Measurements from ENCODE around the gene PLAAT2. TPM values are rescaled to one million over a fixed set of nuclear protein-coding genes. Genes with fewer than 3 reads are reported as not detected.

The PLAAT2 gene
- total RNA-seq, 1 experiment from 2014 or later: 0.52 TPM

DNA sequence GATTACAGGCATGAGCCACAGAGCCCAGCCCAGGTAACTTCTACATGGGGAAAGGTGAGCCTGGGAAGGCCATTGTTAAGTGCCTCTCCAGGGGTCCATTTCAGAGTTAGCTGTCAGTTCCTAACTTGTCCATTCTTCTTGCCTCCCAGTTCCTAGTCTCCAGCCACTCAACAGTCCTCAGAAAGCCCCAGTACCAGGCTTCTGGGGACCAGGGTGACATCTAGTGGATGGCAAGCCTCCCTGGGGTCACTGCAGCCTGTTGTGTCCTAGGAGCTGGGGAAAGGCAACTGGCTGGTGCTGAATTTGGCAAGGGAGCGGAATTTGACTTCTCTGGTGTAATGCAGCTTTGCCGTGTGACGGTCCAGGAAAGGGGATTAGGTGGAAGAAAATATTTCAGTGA is 55.2 kb downstream of the PLAAT2 start:
- Histone ChIP-seq H2BK12ac (ENCODE audit: insufficient read length, low read depth, low read length) (no peak overlapping the region), H4K5ac (ENCODE audit: insufficient read length, low read depth, low read length) (no peak overlapping the region), H3K14ac (ENCODE audit: insufficient read depth, low read length) (no peak overlapping the region), H2BK120ac (ENCODE audit: low read depth, low read length, poor library complexity, severe bottlenecking) (no peak overlapping the region), H2BK15ac (ENCODE audit: low read depth, low read length) (no peak overlapping the region), H3K27ac (ENCODE audit: insufficient read length, low read depth, low read length) (no peak overlapping the region), H2BK20ac (ENCODE audit: low read depth, low read length, poor library complexity, severe bottlenecking) (no peak overlapping the region), H3T11ph (ENCODE audit: low read length) (no peak overlapping the region), H3K9me3 (ENCODE audit: control insufficient read depth, low read depth, low read length) (no peaks in the 10 kb centered on the region), H3K4me2 (ENCODE audit: insufficient read depth, insufficient read length, low read length) (no peak overlapping the region), H3K56ac (ENCODE audit: insufficient read length, low read depth, low read length) (no peak overlapping the region), H4K8ac (replicated peaks; ENCODE audit: insufficient read length, low read depth, low read length) (no peak overlapping the region), H3K4me1 (ENCODE audit: insufficient read depth, low read length) (peaks cover 9% of the 10 kb centered on the region; the same call in 1 of the 2 replicates), H3K79me1 (ENCODE audit: insufficient read depth, low read depth, low read length, poor library complexity, severe bottlenecking) (no peaks in the 10 kb centered on the region), H4K91ac (ENCODE audit: insufficient read length, low read depth, low read length) (no peak overlapping the region), H3K27me3 (ENCODE audit: insufficient read depth, low read length) (no peaks in the 10 kb centered on the region), H2BK5ac (ENCODE audit: insufficient read length, low read length) (no peak overlapping the region), H3K23ac (ENCODE audit: insufficient read length, low read depth, low read length) (no peak overlapping the region), H3K4ac (ENCODE audit: low read depth, low read length) (no peak overlapping the region), H3K23me2 (ENCODE audit: insufficient read length, low read depth, low read length, poor library complexity, severe bottlenecking) (no peaks in the 10 kb centered on the region), H3K79me2 (ENCODE audit: insufficient read depth, low read length) (no peaks in the 10 kb centered on the region), H2AK5ac (ENCODE audit: insufficient read length, low read length) (no peak overlapping the region), H3K18ac (ENCODE audit: insufficient read length, low read depth, low read length) (no peak overlapping the region), H2AFZ (ENCODE audit: low read length) (no peak overlapping the region), H3K9ac (ENCODE audit: extremely low read depth, insufficient read length, low read length) (no peak overlapping the region), H4K20me1 (ENCODE audit: control insufficient read depth, insufficient read depth, insufficient read length) (no peaks in the 10 kb centered on the region)
- no CpG with 5 or more reads among the region's 3 CpGs for WGBS (ENCODE audit: extremely low coverage, insufficient read length, low lambda C conversion rate)
- H3K4me3 Mint-ChIP-seq: no peak overlapping the region
- DNase-seq: peak; percentile 88
- peak overlapping the region in 1 of 3 experiments; percentile 35; a peak in 1 of 7 replicates for H3K27ac Mint-ChIP-seq
- H3K36me3 Mint-ChIP-seq (ENCODE audit: insufficient read depth in 1 of 3, low read depth in 3 of 3): peaks cover 0 to 10% (median 2%) of the 10 kb centered on the region in 3 experiments; a peak in 2 of 7 replicates
- peaks cover 1% of the 10 kb centered on the region for H3K27me3 Mint-ChIP-seq (ENCODE audit: low read depth)
- 0 out of 5 replicates have a peak, but pooled peaks cover 0 to 3% of the 10 kb centered on the region in 2 experiments for H3K9me3 Mint-ChIP-seq
- peaks cover 57 to 62% of the 10 kb centered on the region in 2 experiments for H3K4me1 Mint-ChIP-seq
- TF ChIP-seq, protein P1, sequence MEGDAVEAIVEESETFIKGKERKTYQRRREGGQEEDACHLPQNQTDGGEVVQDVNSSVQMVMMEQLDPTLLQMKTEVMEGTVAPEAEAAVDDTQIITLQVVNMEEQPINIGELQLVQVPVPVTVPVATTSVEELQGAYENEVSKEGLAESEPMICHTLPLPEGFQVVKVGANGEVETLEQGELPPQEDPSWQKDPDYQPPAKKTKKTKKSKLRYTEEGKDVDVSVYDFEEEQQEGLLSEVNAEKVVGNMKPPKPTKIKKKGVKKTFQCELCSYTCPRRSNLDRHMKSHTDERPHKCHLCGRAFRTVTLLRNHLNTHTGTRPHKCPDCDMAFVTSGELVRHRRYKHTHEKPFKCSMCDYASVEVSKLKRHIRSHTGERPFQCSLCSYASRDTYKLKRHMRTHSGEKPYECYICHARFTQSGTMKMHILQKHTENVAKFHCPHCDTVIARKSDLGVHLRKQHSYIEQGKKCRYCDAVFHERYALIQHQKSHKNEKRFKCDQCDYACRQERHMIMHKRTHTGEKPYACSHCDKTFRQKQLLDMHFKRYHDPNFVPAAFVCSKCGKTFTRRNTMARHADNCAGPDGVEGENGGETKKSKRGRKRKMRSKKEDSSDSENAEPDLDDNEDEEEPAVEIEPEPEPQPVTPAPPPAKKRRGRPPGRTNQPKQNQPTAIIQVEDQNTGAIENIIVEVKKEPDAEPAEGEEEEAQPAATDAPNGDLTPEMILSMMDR (conservative IDR thresholded peaks at IDR 0.05): peak; percentile 66
